ENCODE measurements around the gene LIG1. TPM values are rescaled to one million over a fixed set of nuclear protein-coding genes. Genes with fewer than 3 reads are reported as not detected.
A peak's percentile ranks its signal among the peaks of the same experiment; 100 is the strongest.

The LIG1 gene
- total and polyA plus RNA-seq, 2 of the 13 experiments (the other 11 are each of a cell fraction or from before 2014, with no cell fraction given) = 20.1 to 64.4 TPM

DNA sequence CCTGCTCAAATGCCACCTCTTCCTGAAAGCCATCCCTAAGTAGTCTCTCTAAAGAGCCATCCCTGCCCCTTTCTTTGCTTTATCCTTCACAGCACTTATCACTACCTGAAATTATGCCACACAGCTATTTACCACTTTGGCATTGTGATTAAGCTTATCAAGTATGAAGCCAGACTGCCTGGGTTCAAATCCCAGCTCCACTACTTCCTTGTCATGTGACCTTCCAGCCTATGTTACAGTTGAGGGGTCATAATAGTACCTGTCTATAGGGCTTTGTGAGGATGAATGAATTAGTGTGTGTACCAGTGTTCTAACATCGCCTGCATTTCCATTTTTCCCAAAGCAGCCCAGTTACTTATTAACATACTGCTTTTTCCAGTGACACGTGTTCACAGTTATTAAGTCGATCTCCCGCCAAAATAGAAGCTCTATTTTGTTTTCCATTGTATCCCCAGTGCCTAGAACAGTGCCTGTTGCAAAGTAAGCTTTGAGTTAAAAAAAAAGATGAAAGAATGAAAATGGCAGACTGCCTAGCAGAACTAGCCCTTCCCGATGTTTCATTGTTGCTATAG is 33.2 kb upstream of the LIG1 start:
- Histone ChIP-seq H3K4me2 (ENCODE audit: low read depth, low read length) (peak overlapping the region; percentile 94), H3K4me3 (replicated peaks in 1 of 3; ENCODE audit: insufficient read depth in 1 of 3, low read depth in 2 of 3, low read length in 3 of 3) (peak overlapping the region; percentile 50 to 79 (median 71); a peak in 5 of 6 replicates), H3K36me3 (replicated peaks in 1 of 2; ENCODE audit: control insufficient read depth in 1 of 2, insufficient read depth in 2 of 2, low read length in 2 of 2) (no peaks in the 10 kb centered on the region), H3K79me2 (ENCODE audit: insufficient read depth, low read length) (no peaks in the 10 kb centered on the region), H3K4me1 (ENCODE audit: insufficient read depth, low read length) (peaks cover 18% of the 10 kb centered on the region), H3K9ac (ENCODE audit: insufficient read depth, low read depth, low read length) (peak overlapping the region; percentile 74), H3K27ac (ENCODE audit: extremely low read length, insufficient read depth, low read length) (peak overlapping the region; percentile 69), H3K27me3 (ENCODE audit: control insufficient read depth in 1 of 2, insufficient read depth in 2 of 2, low read length in 2 of 2) (no peaks in the 10 kb centered on the region), H4K20me1 (ENCODE audit: insufficient read depth, low read length) (no peaks in the 10 kb centered on the region), H2AFZ (ENCODE audit: low read length) (peak overlapping the region; percentile 67), H3K9me3 (ENCODE audit: low read length) (no peaks in the 10 kb centered on the region)
- BruUV-seq (replicated peaks) = TSS peak; percentile 88
- intact Hi-C loops (cut with micrococcal nuclease; ENCODE audit: unreplicated experiment) (no loop called here), in situ Hi-C loops (cut with HindIII; ENCODE audit: extremely low pct_ligation_motif_present, low pct_unique_long_range_greater_than_20kb) (no loop called here)
- FAIRE-seq (no peak), ATAC-seq (no peak), DNase-seq (ENCODE audit: low spot score) (no peak)
- 5% methylated on average over 5 of the region's 5 CpGs for WGBS (ENCODE audit: low lambda C conversion rate)
- CTCF ChIA-PET (ENCODE audit: low intra/inter-chr PET ratio, low total read pairs) = no interaction called here
- POLR2A ChIA-PET = interaction anchor here (0.6 to 2.3 kb wide), 11 partner anchors 9 to 416 kb away, joined by 3 to 20 read pairs (median 4); partner anchors contain the start of genes CARD8, LIG1, RPL18 and SPHK2
- TF ChIP-seq, protein P1, sequence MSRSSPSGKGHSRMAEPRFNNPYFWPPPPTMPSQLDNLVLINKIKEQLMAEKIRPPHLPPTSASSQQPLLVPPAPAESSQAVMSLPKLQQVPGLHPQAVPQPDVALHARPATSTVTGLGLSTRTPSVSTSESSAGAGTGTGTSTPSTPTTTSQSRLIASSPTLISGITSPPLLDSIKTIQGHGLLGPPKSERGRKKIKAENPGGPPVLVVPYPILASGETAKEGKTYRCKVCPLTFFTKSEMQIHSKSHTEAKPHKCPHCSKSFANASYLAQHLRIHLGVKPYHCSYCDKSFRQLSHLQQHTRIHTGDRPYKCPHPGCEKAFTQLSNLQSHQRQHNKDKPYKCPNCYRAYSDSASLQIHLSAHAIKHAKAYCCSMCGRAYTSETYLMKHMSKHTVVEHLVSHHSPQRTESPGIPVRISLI (CRISPR knock-in tag; IDR thresholded peaks at IDR 0.05; ENCODE audit: borderline replicate concordance) = no peak
- TF ChIP-seq ZNF460 (CRISPR knock-in tag; IDR thresholded peaks at IDR 0.05; ENCODE audit: borderline replicate concordance) (no peak), SMAD9 (CRISPR knock-in tag; IDR thresholded peaks at IDR 0.05) (peak; percentile 48; the same call in 1 of the 2 replicates), ZNF800 (CRISPR knock-in tag; IDR thresholded peaks at IDR 0.05) (0 out of 2 replicates have a peak, but pooled peaks have one; percentile 65), RCOR2 (CRISPR knock-in tag; IDR thresholded peaks at IDR 0.05) (0 out of 2 replicates have a peak, but pooled peaks have one; percentile 17), GLI4 (CRISPR knock-in tag; IDR thresholded peaks at IDR 0.05; ENCODE audit: borderline replicate concordance) (no peak), HOXA9 (CRISPR knock-in tag; IDR thresholded peaks at IDR 0.05; ENCODE audit: borderline replicate concordance) (no peak), GZF1 (CRISPR knock-in tag; IDR thresholded peaks at IDR 0.05) (no peak), SMYD3 (CRISPR knock-in tag; IDR thresholded peaks at IDR 0.05) (no peak), HCFC1 (IDR thresholded peaks at IDR 0.05; ENCODE audit: low read depth, low read length) (no peak), ZNF792 (CRISPR knock-in tag; IDR thresholded peaks at IDR 0.05) (0 out of 2 replicates have a peak, but pooled peaks have one; percentile 17), RFX3 (CRISPR knock-in tag; IDR thresholded peaks at IDR 0.05) (peak; percentile 40), CREB1 (IDR thresholded peaks at IDR 0.05) (no peak), CREB1 (CRISPR knock-in tag; IDR thresholded peaks at IDR 0.05) (0 out of 2 replicates have a peak, but pooled peaks have one; percentile 52), ZNF256 (CRISPR knock-in tag; conservative IDR thresholded peaks at IDR 0.05) (0 out of 2 replicates have a peak, but pooled peaks have one; percentile 24), ATF7 (IDR thresholded peaks at IDR 0.05) (no peak), ATF7 (CRISPR knock-in tag; IDR thresholded peaks at IDR 0.05) (no peak), CAMTA2 (CRISPR knock-in tag; IDR thresholded peaks at IDR 0.05; ENCODE audit: borderline replicate concordance) (no peak), ZNF44 (CRISPR knock-in tag; IDR thresholded peaks at IDR 0.05) (peak; percentile 71; the same call in 1 of the 2 replicates), ZNF484 (CRISPR knock-in tag; IDR thresholded peaks at IDR 0.05; ENCODE audit: borderline replicate concordance, low read depth) (0 out of 2 replicates have a peak, but pooled peaks have one; percentile 25), KDM5B (CRISPR knock-in tag; IDR thresholded peaks at IDR 0.05; ENCODE audit: borderline replicate concordance) (no peak)
- TF ChIP-seq, protein P2, sequence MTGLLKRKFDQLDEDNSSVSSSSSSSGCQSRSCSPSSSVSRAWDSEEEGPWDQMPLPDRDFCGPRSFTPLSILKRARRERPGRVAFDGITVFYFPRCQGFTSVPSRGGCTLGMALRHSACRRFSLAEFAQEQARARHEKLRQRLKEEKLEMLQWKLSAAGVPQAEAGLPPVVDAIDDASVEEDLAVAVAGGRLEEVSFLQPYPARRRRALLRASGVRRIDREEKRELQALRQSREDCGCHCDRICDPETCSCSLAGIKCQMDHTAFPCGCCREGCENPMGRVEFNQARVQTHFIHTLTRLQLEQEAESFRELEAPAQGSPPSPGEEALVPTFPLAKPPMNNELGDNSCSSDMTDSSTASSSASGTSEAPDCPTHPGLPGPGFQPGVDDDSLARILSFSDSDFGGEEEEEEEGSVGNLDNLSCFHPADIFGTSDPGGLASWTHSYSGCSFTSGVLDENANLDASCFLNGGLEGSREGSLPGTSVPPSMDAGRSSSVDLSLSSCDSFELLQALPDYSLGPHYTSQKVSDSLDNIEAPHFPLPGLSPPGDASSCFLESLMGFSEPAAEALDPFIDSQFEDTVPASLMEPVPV (CRISPR knock-in tag; IDR thresholded peaks at IDR 0.05) = no peak
